Left ventricle myocardium inferior (tissue), 1 donor: Measurements from ENCODE around the gene UGT1A10. TPM values are rescaled to one million over a fixed set of nuclear protein-coding genes. Genes with fewer than 3 reads are reported as not detected.

ENCODE experiments used
- DNase-seq: peaks from one replicate; pipeline ENCODE4 v3.0.0-alpha.2; 2020
- H3K27ac ChIP-seq: fragments of 200-600 bp; replicated peaks from 2 replicates; pipeline ENCODE4 v1.8.0; 2021
- H3K27me3 ChIP-seq: fragments of 200-600 bp; 2 replicates; pipeline ENCODE4 v1.8.0; 2021; ENCODE audit warnings: low read depth
- H3K36me3 ChIP-seq: fragments of 200-600 bp; 2 replicates; pipeline ENCODE4 v1.8.0; 2021
- H3K4me1 ChIP-seq: fragments of 200-600 bp; 2 replicates; pipeline ENCODE4 v1.8.0; 2021
- H3K4me3 ChIP-seq: fragments of 200-600 bp; 2 replicates; pipeline ENCODE4 v1.8.0; 2021; ENCODE audit warnings: mild to moderate bottlenecking, moderate library complexity
- H3K9me3 ChIP-seq: fragments of 200-600 bp; replicated peaks from 2 replicates; pipeline ENCODE4 v1.8.0; 2021
- intact Hi-C: fragments of 100-400 bp; cut with micrococcal nuclease; formaldehyde crosslinking; loops from one replicate; pipeline ENCODE4 v1.11.0; 2022
- total RNA-seq: library from RNA; stranded (reverse); fragmentation: NEBNext Ultra II Directional; extraction: Animal tissue kit (Norgen Biotek cat#: 25700); gene quantifications from one replicate; pipeline ENCODE4 v1.2.1, GENCODE V29; 2021
- TF ChIP-seq, protein P1 (sequence below): fragments of 200-600 bp; IDR thresholded peaks from 2 replicates; pipeline ENCODE4 v1.8.0; 2021; ENCODE audit warnings: antibody characterized with exemption, mild to moderate bottlenecking, borderline replicate concordance
- donor health status: DM: no; HTN: yes; CAD: no; lungs with severe emphysema.

The UGT1A10 gene
- total RNA-seq, 1 donor from 2014 or later, result not detected

DNA sequence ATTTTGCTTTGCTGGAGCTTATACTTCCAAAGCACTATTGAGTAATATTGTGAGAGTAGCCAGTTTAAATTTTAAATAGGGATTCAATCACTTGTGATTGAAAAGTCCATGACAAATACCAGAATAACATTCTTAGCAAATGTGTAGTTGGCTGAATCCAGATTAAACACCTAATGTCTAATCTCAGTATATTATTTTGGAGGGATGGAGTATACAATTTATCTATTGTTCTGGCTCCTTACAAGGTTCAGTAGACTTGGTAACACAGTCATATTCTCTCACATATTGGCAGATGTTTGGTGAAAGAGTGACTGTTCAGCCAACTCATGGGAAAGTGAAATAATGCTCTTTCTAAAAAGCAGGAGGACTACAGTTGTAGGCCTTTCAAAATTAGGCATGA is 37.6 kb downstream of the UGT1A10 start:
- no peaks in the 10 kb centered on the region for H3K9me3 ChIP-seq
- H3K4me1 ChIP-seq, result no peaks in the 10 kb centered on the region
- H3K27me3 ChIP-seq, result peaks cover 39% of the 10 kb centered on the region
- intact Hi-C loops, result no loop called here
- no peak overlapping the region for H3K4me3 ChIP-seq
- H3K36me3 ChIP-seq, result no peaks in the 10 kb centered on the region
- no peak overlapping the region for H3K27ac ChIP-seq
- TF ChIP-seq, protein P1, sequence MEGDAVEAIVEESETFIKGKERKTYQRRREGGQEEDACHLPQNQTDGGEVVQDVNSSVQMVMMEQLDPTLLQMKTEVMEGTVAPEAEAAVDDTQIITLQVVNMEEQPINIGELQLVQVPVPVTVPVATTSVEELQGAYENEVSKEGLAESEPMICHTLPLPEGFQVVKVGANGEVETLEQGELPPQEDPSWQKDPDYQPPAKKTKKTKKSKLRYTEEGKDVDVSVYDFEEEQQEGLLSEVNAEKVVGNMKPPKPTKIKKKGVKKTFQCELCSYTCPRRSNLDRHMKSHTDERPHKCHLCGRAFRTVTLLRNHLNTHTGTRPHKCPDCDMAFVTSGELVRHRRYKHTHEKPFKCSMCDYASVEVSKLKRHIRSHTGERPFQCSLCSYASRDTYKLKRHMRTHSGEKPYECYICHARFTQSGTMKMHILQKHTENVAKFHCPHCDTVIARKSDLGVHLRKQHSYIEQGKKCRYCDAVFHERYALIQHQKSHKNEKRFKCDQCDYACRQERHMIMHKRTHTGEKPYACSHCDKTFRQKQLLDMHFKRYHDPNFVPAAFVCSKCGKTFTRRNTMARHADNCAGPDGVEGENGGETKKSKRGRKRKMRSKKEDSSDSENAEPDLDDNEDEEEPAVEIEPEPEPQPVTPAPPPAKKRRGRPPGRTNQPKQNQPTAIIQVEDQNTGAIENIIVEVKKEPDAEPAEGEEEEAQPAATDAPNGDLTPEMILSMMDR, result no peak
- no peak for DNase-seq

DNA sequence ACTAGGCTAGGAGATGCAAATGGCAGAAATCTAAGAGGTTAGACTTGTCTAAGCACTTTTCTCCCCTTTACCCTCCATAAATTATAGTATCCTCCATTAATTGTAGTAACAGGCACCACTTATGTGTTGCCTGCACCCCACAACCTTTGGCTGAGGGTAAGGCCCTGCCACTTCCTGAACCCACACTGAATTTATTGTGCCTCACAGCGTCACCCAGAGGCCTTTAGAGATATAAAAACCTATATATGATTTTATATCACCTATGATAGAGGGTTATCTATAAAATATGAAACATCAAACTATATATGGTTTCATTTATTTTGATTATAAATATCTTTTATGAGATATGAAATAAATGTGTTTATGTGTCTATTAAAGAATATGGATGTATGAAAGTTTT is 38.1 kb downstream of the UGT1A10 start:
- no peak overlapping the region for H3K27ac ChIP-seq
- no peak for DNase-seq
- H3K4me1 ChIP-seq, result no peaks in the 10 kb centered on the region
- intact Hi-C loops, result no loop called here
- H3K36me3 ChIP-seq, result no peaks in the 10 kb centered on the region
- TF ChIP-seq, protein P1, result no peak
- no peaks in the 10 kb centered on the region for H3K9me3 ChIP-seq
- H3K4me3 ChIP-seq, result no peak overlapping the region
- H3K27me3 ChIP-seq, result peaks cover 43% of the 10 kb centered on the region

DNA sequence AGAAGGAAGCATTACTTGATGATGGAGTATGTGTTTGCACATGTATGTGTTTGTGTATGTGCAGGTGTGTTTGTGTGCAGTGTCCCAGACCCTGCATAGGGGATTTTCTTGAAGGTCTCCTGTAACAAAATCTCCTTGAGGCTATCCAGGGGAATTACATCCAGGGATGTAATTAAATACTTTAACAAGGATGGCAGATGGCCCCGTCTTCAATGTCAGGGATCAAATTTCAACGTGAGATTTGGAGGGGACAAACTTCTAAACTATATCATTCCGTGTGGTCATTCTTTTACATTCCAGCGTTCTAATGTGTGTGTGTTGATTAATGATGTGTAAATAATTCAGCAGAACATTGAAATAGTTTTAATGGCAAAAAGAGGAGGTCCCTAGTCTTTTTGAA is 38.7 kb downstream of the UGT1A10 start:
- H3K27ac ChIP-seq, result no peak overlapping the region
- H3K36me3 ChIP-seq, result no peaks in the 10 kb centered on the region
- H3K9me3 ChIP-seq, result no peaks in the 10 kb centered on the region
- DNase-seq, result no peak
- intact Hi-C loops, result no loop called here
- peaks cover 44% of the 10 kb centered on the region for H3K27me3 ChIP-seq
- H3K4me1 ChIP-seq, result no peaks in the 10 kb centered on the region
- H3K4me3 ChIP-seq, result no peak overlapping the region
- TF ChIP-seq, protein P1, result no peak

DNA sequence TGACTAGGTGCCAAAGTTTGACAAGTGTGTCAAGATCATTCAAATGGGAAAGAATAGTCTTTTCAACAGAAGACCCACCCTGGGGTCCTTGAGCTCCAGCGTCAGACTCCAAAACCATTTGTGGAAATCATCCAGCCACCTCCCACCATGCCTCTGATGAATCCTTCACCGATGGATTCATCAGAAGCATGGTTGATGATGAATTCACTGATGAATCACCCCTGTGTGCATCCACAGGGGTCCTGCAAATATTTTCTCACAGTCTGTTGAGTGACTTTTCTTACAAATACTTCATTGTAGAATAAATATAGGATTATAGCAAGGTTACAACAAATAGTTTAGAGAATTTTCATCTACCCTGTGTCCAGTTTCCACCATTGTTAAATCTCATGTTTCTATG is 39.8 kb downstream of the UGT1A10 start:
- no peaks in the 10 kb centered on the region for H3K36me3 ChIP-seq
- TF ChIP-seq, protein P1, result no peak
- intact Hi-C loops, result no loop called here
- H3K27me3 ChIP-seq, result peaks cover 47% of the 10 kb centered on the region
- no peaks in the 10 kb centered on the region for H3K4me1 ChIP-seq
- H3K9me3 ChIP-seq, result no peaks in the 10 kb centered on the region
- no peak overlapping the region for H3K27ac ChIP-seq
- no peak overlapping the region for H3K4me3 ChIP-seq
- no peak for DNase-seq

DNA sequence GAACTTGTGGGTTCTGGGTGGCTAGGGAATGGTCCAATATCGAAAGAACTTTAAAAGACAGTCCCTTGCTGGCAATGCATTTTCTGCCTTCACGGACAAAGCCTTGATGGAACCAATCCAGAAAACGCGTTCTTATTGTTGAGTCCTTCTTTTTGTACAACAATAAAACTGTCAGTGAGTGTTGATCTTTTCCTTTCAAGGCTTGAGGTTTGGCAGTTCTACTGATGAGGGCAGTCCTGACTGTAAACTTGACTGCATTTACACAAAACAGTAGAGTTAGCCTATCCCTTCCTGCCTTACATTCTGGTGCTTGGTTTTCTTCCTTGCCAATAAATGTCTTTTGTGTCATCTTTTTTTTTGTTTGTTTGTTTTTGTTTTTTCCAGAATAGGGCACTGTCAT is 42.9 kb downstream of the UGT1A10 start:
- no peak for DNase-seq
- intact Hi-C loops, result no loop called here
- Histone ChIP-seq H3K27me3 (peaks cover 45% of the 10 kb centered on the region), H3K4me3 (no peak overlapping the region), H3K36me3 (no peaks in the 10 kb centered on the region), H3K27ac (no peak overlapping the region), H3K9me3 (no peaks in the 10 kb centered on the region), H3K4me1 (no peaks in the 10 kb centered on the region)
- TF ChIP-seq, protein P1, result no peak
